ENCODE measurements around the gene AFF4. TPM values are rescaled to one million over a fixed set of nuclear protein-coding genes. Genes with fewer than 3 reads are reported as not detected.

Gene AFF4, protein sequence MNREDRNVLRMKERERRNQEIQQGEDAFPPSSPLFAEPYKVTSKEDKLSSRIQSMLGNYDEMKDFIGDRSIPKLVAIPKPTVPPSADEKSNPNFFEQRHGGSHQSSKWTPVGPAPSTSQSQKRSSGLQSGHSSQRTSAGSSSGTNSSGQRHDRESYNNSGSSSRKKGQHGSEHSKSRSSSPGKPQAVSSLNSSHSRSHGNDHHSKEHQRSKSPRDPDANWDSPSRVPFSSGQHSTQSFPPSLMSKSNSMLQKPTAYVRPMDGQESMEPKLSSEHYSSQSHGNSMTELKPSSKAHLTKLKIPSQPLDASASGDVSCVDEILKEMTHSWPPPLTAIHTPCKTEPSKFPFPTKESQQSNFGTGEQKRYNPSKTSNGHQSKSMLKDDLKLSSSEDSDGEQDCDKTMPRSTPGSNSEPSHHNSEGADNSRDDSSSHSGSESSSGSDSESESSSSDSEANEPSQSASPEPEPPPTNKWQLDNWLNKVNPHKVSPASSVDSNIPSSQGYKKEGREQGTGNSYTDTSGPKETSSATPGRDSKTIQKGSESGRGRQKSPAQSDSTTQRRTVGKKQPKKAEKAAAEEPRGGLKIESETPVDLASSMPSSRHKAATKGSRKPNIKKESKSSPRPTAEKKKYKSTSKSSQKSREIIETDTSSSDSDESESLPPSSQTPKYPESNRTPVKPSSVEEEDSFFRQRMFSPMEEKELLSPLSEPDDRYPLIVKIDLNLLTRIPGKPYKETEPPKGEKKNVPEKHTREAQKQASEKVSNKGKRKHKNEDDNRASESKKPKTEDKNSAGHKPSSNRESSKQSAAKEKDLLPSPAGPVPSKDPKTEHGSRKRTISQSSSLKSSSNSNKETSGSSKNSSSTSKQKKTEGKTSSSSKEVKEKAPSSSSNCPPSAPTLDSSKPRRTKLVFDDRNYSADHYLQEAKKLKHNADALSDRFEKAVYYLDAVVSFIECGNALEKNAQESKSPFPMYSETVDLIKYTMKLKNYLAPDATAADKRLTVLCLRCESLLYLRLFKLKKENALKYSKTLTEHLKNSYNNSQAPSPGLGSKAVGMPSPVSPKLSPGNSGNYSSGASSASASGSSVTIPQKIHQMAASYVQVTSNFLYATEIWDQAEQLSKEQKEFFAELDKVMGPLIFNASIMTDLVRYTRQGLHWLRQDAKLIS
- total RNA-seq (2022; extraction: Qiagen RNA extraction): 17.0 to 26.2 TPM (median 21.2 TPM) in 5 replicates

GRCh38 chr5:132963171-132964104 is at the start of gene AFF4:
TSS of gene AFF4 (minus strand) at chr5:132963634. CDS start at chr5:132937189, 26,445 bp downstream.

GRCh38 chr5:132873119-132873929 is 90.1 kb downstream of the AFF4 start, which contains the start of gene LEAP2:
TSS of gene LEAP2 (plus strand) at chr5:132873668. CDS start at chr5:132873695, 27 bp downstream.

GRCh38 chr5:132866342-132867045 is 96.9 kb downstream of the AFF4 start, which contains the start of the genes GDF9 and UQCRQ:
TSS of gene GDF9 (minus strand) at chr5:132866469. CDS start at chr5:132864533, 1,936 bp downstream.
TSS of gene UQCRQ (plus strand) at chr5:132866642. CDS start at chr5:132866882, 240 bp downstream.

DNA sequence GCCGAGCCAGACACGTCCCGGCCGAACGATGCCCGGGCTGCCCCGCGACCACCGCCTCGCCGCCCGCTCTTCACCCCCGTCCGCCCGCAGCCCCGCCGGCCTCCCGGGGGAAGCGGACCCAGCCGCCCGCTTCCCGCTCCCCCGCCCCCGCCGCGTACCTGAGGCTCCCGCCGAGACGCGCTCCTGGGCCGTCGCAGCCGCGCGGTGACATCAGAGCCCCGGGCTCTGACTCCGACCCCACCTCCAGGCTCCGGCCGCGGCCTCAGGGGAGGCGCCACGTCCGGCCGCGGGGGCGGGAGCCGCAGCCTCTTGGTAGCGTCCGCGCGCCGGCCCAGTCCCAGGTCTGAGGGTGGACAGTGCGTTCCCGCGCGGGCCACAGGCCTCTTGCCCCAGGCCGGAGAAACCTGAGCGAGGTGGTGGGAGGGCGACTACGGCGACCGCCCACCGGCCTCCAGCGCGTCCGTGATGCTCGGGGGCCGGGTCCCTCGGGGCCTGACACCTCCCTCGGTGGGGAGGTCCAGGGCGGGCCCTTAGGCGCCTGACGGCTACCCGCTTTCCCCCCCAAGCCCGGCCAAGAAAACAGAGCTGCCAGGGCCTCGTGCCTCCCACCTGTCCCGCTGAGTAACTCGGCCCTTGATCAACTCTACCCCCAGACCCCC is 132.9 kb downstream of the AFF4 start, which contains the start of gene SHROOM1:
SHROOM1 (minus strand) TSS at position 212 of the 659 bp plus-strand sequence. CDS start 4,507 bp downstream, outside the sequence.

Other genes with a start within 250 kb of the AFF4 start
- gene KIF3A, start 226.1 kb downstream of the AFF4 start, total RNA-seq (2022; extraction: Qiagen RNA extraction): 5.2 to 11.6 TPM (median 8.7 TPM) in 5 replicates
- gene CCNI2, start 216.2 kb downstream of the AFF4 start, total RNA-seq (2022; extraction: Qiagen RNA extraction): 0.07 to 0.42 TPM (median 0.12 TPM) in 4 of 5 replicates, not detected in the other
- gene SEPTIN8, start 186.4 kb downstream of the AFF4 start, total RNA-seq (2022; extraction: Qiagen RNA extraction): 16.6 to 23.3 TPM (median 20.5 TPM) in 5 replicates
- 0.09 to 0.16 TPM (median 0.14 TPM) in 5 replicates for gene SOWAHA, start 150.3 kb downstream of the AFF4 start, total RNA-seq (2022; extraction: Qiagen RNA extraction)
- gene SHROOM1, start 133.0 kb downstream of the AFF4 start, total RNA-seq (2022; extraction: Qiagen RNA extraction): 8.6 to 10.5 TPM (median 10.3 TPM) in 5 replicates
- gene GDF9, start 97.2 kb downstream of the AFF4 start, total RNA-seq (2022; extraction: Qiagen RNA extraction): 0.18 to 0.31 TPM (median 0.21 TPM) in 5 replicates
- gene UQCRQ, start 97.0 kb downstream of the AFF4 start, total RNA-seq (2022; extraction: Qiagen RNA extraction): 366 to 585 TPM (median 499 TPM) in 5 replicates
- gene LEAP2, start 90.0 kb downstream of the AFF4 start, total RNA-seq (2022; extraction: Qiagen RNA extraction): 0.73 to 1.6 TPM (median 1.1 TPM) in 5 replicates
- gene ZCCHC10, start 62.9 kb upstream of the AFF4 start, total RNA-seq (2022; extraction: Qiagen RNA extraction): 25.8 to 31.8 TPM (median 27.9 TPM) in 5 replicates
- gene HSPA4, start 88.4 kb upstream of the AFF4 start, total RNA-seq (2022; extraction: Qiagen RNA extraction): 170 to 182 TPM (median 171 TPM) in 5 replicates

Data from A549 treated with CORT108297 at 1 μM for 4 hours (cell line).